ENCODE results near the gene ANKHD1. TPM values are rescaled to one million over a fixed set of nuclear protein-coding genes. Genes with fewer than 3 reads are reported as not detected.

ANKHD1 gene
- total RNA-seq, 1 experiment from 2014 or later, result 113 TPM

DNA sequence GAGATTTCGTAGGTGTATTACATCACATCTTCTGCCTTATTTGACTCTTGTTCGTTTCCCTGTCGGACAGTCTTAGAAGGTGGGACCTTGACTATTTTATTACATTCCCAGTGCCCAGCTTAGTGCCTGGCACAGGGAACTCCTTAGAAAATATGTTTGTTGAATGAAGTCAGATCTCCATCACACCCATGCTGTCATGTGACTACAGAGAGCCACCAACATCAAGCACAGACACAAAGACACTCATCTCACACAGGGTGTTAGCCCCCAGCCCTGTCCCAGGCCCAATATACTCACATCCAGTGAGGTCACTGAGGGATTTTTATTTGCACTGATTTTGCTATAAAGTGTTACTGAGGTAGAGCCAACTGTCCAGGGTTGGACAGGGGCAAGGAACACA lies 156.3 kb downstream of the ANKHD1 start (continued):
- TF ChIP-seq MXD4 (CRISPR knock-in tag; IDR thresholded peaks at IDR 0.05; ENCODE audit: borderline replicate concordance) (no peak), GTF2I (CRISPR knock-in tag; conservative IDR thresholded peaks at IDR 0.05) (no peak), RELA (CRISPR knock-in tag; IDR thresholded peaks at IDR 0.05; ENCODE audit: borderline replicate concordance) (no peak), HMGA2 (CRISPR knock-in tag; IDR thresholded peaks at IDR 0.05) (no peak), TP53 (CRISPR knock-in tag; IDR thresholded peaks at IDR 0.05) (no peak)
- TF ChIP-seq, protein P1, sequence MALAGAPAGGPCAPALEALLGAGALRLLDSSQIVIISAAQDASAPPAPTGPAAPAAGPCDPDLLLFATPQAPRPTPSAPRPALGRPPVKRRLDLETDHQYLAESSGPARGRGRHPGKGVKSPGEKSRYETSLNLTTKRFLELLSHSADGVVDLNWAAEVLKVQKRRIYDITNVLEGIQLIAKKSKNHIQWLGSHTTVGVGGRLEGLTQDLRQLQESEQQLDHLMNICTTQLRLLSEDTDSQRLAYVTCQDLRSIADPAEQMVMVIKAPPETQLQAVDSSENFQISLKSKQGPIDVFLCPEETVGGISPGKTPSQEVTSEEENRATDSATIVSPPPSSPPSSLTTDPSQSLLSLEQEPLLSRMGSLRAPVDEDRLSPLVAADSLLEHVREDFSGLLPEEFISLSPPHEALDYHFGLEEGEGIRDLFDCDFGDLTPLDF (CRISPR knock-in tag; IDR thresholded peaks at IDR 0.05), result no peak

DNA sequence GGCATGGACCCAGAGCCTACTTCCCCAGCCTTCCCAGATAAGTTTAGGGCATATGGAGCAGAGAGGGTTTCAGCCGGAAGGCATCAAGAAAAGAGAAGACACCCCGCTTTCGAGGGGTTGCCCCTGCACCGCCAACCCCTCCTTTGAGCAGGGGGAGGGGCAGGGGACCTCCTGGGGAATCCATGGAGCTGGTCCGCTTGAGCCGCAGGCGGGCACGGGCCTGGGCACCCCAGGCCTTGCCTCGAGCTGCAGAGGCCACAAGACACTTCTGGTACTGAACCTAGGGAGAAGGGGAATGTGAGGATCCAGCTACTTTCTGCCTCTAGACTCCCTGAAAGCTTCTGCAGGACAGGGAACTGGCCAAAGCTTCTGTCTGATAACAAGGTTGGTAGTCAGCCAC lies 156.9 kb downstream of the ANKHD1 start:
- Mint-ChIP-seq H3K27ac (peak overlapping the region; percentile 88; the same call in 1 of the 2 replicates), H3K4me1 (peaks cover 26% of the 10 kb centered on the region), H3K4me3 (no peak overlapping the region), H3K27me3 (ENCODE audit: low read depth) (peaks cover 3% of the 10 kb centered on the region; the same call in 1 of the 2 replicates), H3K9me3 (no peaks in the 10 kb centered on the region), H3K36me3 (peaks cover 10% of the 10 kb centered on the region; the same call in 1 of the 2 replicates)
- CTCF ChIA-PET, result interaction anchor here (2.0 to 2.1 kb wide), 2 partner anchors 11 to 195 kb away, joined by 7 to 16 read pairs; partner anchors contain the start of gene EIF4EBP3
- ATAC-seq (no peak), DNase-seq (ENCODE audit: low spot score) (no peak)
- no peak for TF ChIP-seq ZNF219 (CRISPR knock-in tag; IDR thresholded peaks at IDR 0.05; ENCODE audit: borderline replicate concordance)
- TF ChIP-seq, protein P2, sequence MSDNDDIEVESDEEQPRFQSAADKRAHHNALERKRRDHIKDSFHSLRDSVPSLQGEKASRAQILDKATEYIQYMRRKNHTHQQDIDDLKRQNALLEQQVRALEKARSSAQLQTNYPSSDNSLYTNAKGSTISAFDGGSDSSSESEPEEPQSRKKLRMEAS (CRISPR knock-in tag; IDR thresholded peaks at IDR 0.05), result no peak
- POLR2A ChIA-PET, result interaction anchor here (3.8 kb wide), 1 partner anchor 11 kb away, joined by 47 read pairs; the partner anchor contains the start of gene EIF4EBP3

DNA sequence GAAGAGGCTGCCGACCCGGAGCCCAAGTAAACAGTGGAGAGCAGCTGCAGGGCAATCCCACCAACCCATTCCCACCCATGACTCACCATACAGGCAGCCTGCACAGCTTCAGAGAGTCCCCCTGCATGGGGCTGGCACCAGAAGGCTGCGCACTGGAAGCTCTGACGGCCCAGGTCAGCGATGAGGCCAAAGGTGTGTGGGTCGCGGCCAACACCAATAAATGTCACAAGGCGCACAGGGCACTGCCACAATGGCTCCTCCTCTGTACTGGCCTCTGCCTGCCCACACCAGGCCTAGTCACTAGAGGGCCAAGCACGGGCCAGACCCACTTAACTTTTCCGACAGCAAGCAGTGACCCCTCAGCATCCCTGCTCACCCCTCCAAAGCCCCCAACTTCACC lies 158.6 kb downstream of the ANKHD1 start:
- H3K4me3 Mint-ChIP-seq, result no peak overlapping the region
- CTCF ChIA-PET, result interaction anchor here (1.2 to 2.1 kb wide), 2 partner anchors 9 to 13 kb away, joined by 3 to 6 read pairs; partner anchors contain the start of gene EIF4EBP3

More for the DNA sequence above, 158.6 kb downstream of the ANKHD1 start:
- no peak for TF ChIP-seq ATF1 (CRISPR knock-in tag; IDR thresholded peaks at IDR 0.05)
- no peak for TF ChIP-seq NFYB (CRISPR knock-in tag; conservative IDR thresholded peaks at IDR 0.05; ENCODE audit: low read depth)
- TF ChIP-seq, protein P3, sequence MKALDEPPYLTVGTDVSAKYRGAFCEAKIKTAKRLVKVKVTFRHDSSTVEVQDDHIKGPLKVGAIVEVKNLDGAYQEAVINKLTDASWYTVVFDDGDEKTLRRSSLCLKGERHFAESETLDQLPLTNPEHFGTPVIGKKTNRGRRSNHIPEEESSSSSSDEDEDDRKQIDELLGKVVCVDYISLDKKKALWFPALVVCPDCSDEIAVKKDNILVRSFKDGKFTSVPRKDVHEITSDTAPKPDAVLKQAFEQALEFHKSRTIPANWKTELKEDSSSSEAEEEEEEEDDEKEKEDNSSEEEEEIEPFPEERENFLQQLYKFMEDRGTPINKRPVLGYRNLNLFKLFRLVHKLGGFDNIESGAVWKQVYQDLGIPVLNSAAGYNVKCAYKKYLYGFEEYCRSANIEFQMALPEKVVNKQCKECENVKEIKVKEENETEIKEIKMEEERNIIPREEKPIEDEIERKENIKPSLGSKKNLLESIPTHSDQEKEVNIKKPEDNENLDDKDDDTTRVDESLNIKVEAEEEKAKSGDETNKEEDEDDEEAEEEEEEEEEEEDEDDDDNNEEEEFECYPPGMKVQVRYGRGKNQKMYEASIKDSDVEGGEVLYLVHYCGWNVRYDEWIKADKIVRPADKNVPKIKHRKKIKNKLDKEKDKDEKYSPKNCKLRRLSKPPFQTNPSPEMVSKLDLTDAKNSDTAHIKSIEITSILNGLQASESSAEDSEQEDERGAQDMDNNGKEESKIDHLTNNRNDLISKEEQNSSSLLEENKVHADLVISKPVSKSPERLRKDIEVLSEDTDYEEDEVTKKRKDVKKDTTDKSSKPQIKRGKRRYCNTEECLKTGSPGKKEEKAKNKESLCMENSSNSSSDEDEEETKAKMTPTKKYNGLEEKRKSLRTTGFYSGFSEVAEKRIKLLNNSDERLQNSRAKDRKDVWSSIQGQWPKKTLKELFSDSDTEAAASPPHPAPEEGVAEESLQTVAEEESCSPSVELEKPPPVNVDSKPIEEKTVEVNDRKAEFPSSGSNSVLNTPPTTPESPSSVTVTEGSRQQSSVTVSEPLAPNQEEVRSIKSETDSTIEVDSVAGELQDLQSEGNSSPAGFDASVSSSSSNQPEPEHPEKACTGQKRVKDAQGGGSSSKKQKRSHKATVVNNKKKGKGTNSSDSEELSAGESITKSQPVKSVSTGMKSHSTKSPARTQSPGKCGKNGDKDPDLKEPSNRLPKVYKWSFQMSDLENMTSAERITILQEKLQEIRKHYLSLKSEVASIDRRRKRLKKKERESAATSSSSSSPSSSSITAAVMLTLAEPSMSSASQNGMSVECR (CRISPR knock-in tag; IDR thresholded peaks at IDR 0.05; ENCODE audit: borderline replicate concordance), result no peak
- TF ChIP-seq, protein P4, sequence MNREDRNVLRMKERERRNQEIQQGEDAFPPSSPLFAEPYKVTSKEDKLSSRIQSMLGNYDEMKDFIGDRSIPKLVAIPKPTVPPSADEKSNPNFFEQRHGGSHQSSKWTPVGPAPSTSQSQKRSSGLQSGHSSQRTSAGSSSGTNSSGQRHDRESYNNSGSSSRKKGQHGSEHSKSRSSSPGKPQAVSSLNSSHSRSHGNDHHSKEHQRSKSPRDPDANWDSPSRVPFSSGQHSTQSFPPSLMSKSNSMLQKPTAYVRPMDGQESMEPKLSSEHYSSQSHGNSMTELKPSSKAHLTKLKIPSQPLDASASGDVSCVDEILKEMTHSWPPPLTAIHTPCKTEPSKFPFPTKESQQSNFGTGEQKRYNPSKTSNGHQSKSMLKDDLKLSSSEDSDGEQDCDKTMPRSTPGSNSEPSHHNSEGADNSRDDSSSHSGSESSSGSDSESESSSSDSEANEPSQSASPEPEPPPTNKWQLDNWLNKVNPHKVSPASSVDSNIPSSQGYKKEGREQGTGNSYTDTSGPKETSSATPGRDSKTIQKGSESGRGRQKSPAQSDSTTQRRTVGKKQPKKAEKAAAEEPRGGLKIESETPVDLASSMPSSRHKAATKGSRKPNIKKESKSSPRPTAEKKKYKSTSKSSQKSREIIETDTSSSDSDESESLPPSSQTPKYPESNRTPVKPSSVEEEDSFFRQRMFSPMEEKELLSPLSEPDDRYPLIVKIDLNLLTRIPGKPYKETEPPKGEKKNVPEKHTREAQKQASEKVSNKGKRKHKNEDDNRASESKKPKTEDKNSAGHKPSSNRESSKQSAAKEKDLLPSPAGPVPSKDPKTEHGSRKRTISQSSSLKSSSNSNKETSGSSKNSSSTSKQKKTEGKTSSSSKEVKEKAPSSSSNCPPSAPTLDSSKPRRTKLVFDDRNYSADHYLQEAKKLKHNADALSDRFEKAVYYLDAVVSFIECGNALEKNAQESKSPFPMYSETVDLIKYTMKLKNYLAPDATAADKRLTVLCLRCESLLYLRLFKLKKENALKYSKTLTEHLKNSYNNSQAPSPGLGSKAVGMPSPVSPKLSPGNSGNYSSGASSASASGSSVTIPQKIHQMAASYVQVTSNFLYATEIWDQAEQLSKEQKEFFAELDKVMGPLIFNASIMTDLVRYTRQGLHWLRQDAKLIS (CRISPR knock-in tag; IDR thresholded peaks at IDR 0.05; ENCODE audit: borderline replicate concordance), result no peak
- no peak for TF ChIP-seq CBFB (CRISPR knock-in tag; IDR thresholded peaks at IDR 0.05; ENCODE audit: low read depth)
- TF ChIP-seq RORB (CRISPR knock-in tag; IDR thresholded peaks at IDR 0.05), result no peak
- no peak for TF ChIP-seq ZNF317 (CRISPR knock-in tag; IDR thresholded peaks at IDR 0.05; ENCODE audit: borderline replicate concordance, low read depth)
- H3K9me3 Mint-ChIP-seq, result no peaks in the 10 kb centered on the region
- peaks cover 33% of the 10 kb centered on the region for H3K4me1 Mint-ChIP-seq
- ATAC-seq (no peak), DNase-seq (ENCODE audit: low spot score) (no peak)
- POLR2A ChIA-PET, result interaction anchor here (3.8 kb wide), 1 partner anchor 13 kb away, joined by 47 read pairs; the partner anchor contains the start of gene EIF4EBP3
- peaks cover 3% of the 10 kb centered on the region; the same call in 1 of the 2 replicates for H3K27me3 Mint-ChIP-seq (ENCODE audit: low read depth)
- H3K27ac Mint-ChIP-seq, result no peak overlapping the region
- peaks cover 4% of the 10 kb centered on the region; the same call in 1 of the 2 replicates for H3K36me3 Mint-ChIP-seq
